Skin epidermis (tissue), 12 donors: ENCODE data around the gene DIRAS2.
"Not testable (repeated sequence)": the region's sequence is repeated elsewhere in the genome, so short reads cannot be mapped to it uniquely, and the experiment has no call there.

Source experiments
- H3K27ac ChIP-seq, 21 experiments: fragments of 200-600 bp; sonication (generic) in 11 of 21; one replicate each; pipeline ENCODE4 v1.5.0; 2020; ENCODE audit warnings: mild to moderate bottlenecking in 3 of 21, inconsistent platforms in 2 of 21, moderate library complexity in 2 of 21
- H3K4me3 ChIP-seq, 7 experiments: fragments of 200-600 bp; sonication (generic) in 2 of 7; one replicate each; pipeline ENCODE4 v1.5.0; 2020; ENCODE audit warnings: inconsistent platforms in 2 of 7, mild to moderate bottlenecking in 2 of 7, moderate library complexity in 1 of 7

DIRAS2 gene, protein sequence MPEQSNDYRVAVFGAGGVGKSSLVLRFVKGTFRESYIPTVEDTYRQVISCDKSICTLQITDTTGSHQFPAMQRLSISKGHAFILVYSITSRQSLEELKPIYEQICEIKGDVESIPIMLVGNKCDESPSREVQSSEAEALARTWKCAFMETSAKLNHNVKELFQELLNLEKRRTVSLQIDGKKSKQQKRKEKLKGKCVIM

DNA sequence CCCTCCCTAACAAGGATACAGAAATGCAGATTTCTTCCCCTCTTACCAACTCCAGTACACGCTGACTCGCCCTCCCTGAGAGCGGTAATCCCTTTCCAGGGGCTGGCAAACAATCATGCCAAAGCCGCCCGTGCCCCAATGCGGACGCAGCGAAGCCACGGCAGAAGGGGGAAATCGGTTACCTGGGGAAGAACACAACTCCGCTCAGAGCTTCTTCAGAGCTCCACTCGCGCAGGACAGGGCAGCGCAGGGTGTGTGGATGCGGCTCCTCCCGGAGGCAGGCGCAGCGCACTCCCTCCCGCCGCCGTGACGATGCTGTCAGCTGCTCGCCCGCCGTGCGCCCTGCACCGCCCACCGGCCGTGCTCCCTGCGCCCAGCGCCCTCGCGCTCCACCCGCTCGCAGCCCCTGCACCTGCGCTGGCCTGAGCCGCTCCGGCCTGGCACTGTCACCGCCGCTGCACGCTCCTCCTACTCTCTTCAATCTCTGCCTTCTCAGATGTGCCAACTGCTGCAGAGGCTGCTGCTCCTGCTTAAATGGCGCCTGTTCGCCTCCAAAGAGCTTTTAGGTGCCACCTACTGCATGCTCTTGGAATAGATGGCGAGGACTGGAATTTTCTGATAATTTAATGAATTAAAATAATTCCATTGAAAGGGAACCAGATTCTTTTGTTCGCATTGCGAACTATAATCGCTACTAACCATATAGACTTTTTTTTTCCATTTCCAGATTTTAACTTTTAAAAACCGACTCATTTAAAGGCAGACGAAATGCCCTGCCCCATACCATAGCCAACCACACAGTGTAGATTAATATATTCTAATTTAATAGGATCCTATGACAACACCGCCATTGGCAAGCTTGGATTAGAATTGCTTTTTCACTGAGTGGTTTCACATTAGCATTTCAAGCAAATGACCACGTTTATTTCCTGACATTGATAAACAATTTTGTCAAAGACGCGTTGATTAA, at the start of gene DIRAS2:
DIRAS2 (minus strand) TSS at position 255 of the 970 bp plus-strand sequence. CDS start 28,997 bp downstream, outside the sequence.
- H3K27ac ChIP-seq = no peak within 1 kb of the TSS
- H3K4me3 ChIP-seq = peak within 1 kb of the TSS; percentile 8 to 46 (median 24)

DNA sequence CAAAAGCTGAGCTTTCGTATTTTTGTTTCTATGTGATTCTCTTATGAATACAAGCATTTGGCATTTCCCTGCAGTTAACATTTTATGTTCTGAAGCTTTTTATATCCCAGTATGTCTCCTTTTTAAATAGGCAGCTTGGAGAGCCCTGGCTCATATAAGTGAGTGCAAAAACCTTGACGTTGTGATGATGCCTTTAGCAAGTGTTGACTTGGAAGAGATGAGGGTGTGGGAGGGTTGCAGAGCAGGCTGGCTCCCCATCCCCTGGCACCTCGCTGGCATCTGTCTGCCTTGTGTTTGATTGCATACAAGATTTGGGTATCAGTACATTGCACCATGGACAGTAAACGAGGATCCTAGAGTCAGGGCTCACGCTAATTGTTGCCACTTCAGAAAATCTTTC, 42.1 kb upstream of the DIRAS2 start:
- Histone ChIP-seq H3K4me3 (no peak overlapping the region), H3K27ac (no peak overlapping the region)

DNA sequence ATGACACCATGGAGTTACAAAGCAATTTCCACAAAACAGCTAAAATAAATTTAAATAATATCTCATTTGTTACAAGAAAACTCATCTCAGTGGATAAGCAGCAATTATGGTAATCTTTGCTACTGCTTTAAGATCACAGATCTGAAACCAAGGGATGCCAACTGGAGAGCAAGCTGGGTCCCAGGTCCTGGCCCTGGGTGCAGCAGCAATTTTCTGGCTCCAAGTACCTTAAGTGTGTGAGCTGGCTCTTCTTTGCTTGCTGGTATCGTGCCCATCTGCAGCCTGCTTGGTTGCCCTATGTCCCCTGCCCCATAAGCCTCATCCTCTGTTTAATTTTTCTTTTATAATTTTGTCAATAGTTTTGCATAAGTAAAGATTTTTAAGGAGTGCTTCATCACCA, 41.5 kb upstream of the DIRAS2 start:
- Histone ChIP-seq H3K4me3 (no peak overlapping the region), H3K27ac (no peak overlapping the region)

DNA sequence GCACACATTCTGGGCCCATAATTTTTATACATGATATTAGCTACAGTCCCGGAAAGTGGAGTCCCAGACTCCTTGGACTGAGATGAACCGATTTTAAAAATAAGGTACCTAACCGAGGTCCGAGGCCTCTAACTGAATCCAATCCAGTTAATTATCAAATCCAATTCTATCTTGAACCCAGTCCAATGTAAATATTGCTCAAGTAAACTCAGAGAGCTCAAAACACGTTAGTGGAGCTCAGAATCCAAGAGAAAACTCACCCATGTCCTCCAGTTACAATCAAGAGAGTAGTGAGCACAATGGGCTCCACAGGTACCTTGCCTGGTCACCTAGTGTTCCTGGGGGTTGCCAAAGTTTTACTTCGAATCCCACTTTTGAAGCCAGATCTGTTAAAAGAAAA, 37.9 kb upstream of the DIRAS2 start:
- no peak overlapping the region for H3K4me3 ChIP-seq
- H3K27ac ChIP-seq = no peak overlapping the region

DNA sequence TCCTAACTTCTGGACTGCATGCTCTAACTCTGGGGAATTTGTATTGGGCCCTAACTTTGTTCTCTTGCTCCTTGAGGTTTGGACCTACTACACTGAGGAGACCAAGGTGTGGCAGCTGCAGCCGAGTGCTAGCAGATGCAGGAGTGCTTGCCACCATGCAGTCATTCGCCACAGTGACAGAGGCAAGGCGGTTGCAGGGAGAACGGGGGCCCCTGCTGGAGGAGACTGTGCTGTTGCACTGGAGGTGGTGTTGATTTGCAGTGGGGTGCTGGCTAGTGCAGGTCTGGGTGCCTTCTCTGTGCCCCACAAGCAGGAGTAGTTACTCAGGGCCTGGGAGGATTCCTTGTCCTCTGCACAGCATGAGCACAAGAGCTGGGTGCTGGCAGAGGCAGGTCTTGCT, 22.4 kb upstream of the DIRAS2 start:
- H3K27ac ChIP-seq = no peak overlapping the region
- no peak overlapping the region for H3K4me3 ChIP-seq

DNA sequence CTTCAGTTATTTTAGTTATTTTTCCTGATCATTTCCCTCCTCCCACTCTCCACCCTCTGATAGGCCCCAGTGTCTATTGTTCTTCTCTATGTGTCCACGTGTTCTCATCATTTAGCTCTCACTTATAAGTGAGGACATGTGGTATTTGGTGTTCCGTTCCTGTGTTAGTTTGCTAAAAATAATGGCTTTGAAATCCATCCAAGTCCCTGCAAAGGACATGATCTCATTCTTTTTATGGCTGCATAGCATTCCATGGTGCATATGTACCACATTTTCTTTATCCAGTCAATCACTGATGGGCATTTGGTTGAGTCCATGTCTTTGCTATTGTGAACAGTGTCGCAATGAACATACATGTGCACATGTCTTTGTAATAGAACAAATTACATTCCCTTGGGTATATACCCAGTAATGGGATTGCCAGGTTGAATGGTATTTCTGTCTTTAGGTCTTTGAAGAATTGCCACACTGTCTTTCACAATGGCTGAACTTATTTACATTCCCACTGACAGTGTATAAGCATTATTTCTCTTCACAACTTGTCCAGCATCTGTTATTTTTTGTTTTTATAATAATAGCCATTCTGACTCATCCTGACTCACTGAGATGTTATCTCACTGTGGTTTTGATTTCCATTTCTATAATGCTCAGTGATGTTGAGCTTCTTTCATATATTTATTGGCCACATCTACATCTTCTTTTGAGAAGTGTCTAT, 17.2 kb upstream of the DIRAS2 start:
- no peak overlapping the region for H3K4me3 ChIP-seq
- H3K27ac ChIP-seq = no peak overlapping the region

DNA sequence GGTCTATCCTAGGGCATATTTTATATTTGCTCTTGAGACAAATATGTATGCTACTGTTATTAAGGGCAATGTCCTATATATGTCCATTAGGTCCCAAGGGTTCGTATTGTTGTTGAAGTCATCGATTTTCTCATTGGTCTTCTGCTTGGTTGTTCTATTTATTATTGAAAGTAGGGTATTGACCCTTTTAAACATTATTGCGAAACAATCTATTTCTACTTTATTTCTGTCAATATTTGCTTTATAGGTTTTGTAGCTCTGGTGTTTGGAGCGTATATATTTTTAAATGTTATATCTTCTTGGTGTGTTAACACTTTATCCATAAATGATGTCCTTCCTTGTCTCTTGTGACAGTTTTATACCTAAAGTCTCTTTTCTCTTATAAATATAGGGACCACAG, 16.2 kb upstream of the DIRAS2 start:
- no peak overlapping the region for H3K4me3 ChIP-seq
- H3K27ac ChIP-seq = no peak overlapping the region

DNA sequence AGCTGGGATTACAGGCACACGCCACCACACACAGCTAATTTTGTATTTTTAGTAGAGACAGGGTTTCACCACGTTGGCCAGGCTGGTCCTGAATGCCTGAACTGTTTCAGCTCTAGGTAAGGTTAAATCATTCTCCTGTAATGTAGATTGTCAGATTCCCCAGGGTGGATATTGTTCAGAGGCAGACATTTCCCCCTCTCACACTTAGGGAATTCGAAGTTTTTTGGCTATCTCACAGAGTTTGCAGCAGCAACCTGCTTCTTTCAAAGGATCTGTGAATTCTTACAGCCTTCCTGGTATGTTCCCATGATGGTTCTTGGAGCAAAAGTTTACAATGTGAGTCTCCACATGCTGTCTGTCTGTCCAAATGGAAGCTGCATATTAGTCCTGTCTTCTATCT, 15.6 kb upstream of the DIRAS2 start:
- no peak overlapping the region for H3K27ac ChIP-seq
- H3K4me3 ChIP-seq = no peak overlapping the region

DNA sequence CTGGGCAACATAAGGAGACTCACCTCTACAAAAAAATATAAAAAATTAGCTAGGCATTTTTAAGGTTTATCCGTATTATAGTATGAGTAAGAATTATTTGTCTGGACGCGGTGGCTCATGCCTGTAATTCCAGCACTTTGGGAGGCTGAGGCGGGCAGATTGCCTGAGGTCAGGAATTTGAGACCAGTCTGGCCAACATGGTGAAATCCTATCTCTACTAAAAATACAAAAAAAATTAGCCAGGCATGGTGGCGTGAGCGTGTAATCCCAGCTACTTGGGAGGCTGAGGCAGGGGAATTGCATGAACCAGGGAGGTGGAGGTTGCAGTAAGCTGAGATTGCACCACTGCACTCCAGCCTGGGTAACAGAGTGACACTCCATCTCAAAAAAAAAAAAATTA, 14.3 kb upstream of the DIRAS2 start:
- not testable (repeated sequence) for H3K27ac ChIP-seq, H3K4me3 ChIP-seq

DNA sequence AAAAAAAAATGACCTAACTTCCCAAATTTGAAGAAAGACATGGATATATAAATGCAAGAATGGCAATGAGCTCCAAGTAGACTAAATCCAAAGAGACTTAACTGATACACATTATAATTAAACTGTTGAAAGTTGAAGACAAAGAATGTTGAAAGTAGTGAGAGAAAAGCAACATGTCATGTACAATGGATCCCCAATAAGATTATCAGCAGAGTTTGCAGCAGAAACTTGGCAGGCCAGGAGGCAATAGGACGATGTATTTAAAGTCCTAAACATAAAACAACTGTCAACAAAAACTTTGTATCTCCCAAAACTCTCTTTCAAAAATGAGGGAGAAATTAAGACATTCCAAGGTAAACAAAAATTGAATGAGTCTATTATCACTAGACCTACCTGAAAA, 8.6 kb upstream of the DIRAS2 start:
- H3K27ac ChIP-seq = no peak overlapping the region
- no peak overlapping the region for H3K4me3 ChIP-seq

DNA sequence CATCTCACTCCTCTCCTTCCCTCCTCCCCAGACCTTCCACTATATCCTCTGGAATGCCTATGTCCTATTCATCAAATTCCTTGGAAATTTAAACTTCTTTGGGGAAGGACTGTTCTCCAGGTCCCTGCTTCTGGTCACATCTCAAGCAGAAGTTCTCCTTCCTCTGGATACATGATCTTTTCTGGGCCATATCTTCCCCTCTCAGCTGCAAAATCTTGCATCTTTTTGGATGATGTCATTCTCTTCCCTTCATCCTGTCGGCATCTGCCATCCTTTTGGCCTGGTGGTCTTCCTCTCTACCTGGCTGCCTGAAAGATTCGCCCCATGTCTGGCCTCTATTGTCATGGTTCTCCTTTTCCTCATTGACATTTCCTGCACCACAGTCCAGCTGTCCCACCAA, 5.2 kb upstream of the DIRAS2 start:
- Histone ChIP-seq H3K27ac (no peak overlapping the region), H3K4me3 (no peak overlapping the region)

DNA sequence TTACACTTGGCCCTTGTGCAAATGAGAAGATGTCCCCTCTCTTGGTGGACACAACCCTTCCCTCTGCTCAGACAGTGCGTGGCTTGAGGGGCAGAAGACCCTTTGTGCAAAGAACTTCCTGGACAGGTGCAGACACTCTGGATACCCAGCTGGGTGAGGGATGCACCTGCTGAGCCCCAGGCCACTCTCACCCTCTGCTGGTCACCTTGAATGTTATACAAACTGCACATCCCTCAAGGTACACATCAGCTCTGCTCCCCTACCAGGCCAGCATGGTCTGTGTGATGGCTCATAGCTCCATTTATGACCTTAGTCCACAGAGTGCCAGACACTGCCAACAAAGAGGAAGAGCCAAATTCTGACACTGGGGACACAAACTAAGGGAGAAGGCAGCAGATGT, 3.1 kb upstream of the DIRAS2 start:
- Histone ChIP-seq H3K4me3 (no peak overlapping the region), H3K27ac (no peak overlapping the region)

DNA sequence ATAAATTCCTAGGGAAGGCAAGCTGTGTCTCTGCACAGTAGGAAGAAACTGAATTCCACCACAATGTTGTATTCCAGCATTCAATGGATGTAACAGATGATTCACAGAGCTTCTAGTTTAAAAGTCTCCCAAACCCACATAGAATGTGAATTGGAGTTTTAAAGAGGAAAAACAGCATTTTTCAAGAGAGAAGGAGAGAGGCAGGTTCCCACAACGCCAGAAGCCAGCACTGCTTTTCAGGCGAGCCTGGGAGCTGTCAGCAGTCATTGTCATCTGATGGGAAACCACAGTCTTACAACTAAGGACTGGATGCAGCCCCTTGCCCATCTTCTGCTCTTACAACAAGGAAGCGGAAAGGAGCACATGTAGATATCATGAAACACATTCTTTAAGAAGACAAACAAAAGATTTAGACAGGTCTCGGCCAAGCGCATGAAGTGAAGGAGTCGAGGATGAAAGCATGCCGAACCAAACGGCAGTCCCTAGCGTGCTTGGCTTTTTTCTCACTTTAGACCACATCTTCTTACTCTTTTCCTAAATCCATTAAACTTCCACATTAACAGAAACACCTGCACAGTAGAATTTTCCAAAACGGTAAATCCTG, 638 bp downstream of the DIRAS2 start:
- no peak overlapping the region for H3K27ac ChIP-seq

DNA sequence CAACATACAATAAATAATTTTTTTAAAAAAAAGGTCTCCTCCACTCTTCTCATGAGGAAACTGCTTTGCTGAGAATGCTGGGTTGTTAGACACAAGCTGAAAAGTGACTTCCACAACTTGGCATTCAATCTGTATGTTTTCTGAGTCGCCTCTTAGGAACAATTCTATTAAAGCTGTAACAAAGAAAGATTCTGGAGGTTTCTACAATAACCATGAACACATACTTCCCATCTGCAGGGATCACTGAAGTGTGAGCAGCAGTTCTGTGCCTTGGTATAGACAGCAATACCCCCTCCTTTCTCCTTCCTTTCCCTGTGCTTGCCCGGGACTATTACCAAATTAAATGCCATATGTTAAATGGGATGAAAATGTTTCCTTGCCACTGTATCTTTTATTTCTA, 1.5 kb downstream of the DIRAS2 start:
- H3K27ac ChIP-seq = no peak overlapping the region
- H3K4me3 ChIP-seq = no peak overlapping the region

More for the DNA sequence above, 638 bp downstream of the DIRAS2 start:
- peak overlapping the region in 5 of 7 experiments; percentile 19 to 46 (median 30) for H3K4me3 ChIP-seq

DNA sequence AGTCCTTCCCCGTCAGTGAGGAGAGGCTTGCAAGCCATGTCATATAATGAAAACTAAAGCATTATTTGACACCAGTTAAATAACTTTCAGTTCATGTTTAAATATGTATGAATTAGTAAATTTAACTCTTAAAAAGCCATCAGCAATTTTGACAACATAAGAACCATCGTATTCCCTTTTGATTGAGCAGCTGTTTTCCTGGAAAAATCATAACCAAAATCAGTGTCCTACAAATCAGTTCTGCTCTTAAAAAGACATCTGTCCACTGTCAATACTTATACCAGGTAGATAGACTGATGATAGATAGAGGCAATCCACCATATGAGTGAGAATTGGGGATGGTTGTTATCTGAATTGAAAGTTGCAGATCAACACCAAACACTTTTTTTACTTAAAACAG, 2.3 kb downstream of the DIRAS2 start:
- no peak overlapping the region for H3K4me3 ChIP-seq
- no peak overlapping the region for H3K27ac ChIP-seq

DNA sequence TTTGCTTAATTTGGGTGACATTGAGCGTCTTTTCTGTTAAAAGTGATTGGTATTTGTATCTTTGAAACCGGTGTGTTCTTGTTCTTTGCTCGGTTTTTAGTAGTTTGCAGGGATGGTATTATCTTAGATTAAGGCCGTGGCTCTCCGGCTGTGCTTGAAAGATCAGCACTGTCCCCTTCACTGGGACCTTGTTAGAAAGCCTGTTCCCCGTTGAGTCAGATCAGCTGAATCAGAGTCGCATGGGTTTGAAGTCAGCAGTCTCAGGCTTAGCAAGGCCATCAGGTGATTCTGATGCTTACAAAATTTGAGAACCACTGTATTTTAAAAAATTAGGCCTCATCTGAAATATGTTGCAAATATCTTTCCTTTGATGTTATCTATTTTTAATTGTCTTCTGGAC, 5.0 kb downstream of the DIRAS2 start:
- no peak overlapping the region for H3K27ac ChIP-seq

DNA sequence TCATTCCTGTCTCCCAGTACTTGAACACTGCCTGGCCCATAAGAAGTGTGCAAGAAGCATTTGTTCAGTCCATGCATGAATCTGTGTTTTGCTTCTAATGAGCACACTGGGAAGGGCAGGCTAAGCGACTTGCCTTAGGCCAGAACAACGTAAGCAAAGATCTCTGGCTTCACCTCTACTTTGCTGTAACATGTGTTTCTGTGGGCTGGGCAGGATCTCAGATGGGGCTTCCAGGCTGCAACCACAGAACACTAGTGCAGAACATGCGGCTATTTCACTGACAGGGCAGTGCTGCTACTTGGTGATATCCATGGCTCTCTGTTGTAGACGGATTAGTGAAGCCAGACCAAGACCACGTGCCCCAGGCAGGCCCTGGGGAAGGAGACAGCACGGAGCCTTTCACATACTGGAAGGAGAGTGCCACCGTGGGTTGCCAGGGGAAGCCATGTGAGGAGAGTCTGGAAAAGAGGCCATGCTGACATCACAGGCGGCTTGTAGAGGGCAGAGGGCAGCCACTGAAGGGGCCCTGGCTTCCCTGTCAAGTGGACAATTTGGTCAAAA, 9.9 kb downstream of the DIRAS2 start:
- H3K4me3 ChIP-seq = no peak overlapping the region
- no peak overlapping the region for H3K27ac ChIP-seq

More for the DNA sequence above, 5.0 kb downstream of the DIRAS2 start:
- H3K4me3 ChIP-seq = no peak overlapping the region

DNA sequence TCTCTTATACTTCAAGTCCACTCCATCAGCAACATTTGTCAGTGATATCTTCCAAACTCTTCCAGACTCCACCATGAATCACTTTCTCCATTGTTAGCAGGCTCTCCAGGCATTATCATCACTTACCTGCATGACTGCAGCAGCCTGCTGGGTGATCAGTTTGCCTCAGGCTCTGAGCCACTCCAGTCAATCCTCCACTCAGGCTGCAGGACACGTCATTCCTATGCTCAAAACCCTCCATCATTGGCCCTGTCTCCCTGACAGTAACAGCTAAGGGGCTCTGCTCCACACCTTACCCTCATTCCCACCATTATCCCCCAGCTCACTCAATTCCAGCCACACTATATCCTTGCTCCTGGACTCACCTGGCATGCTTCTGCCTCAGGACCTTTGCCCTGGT, 10.7 kb downstream of the DIRAS2 start:
- H3K4me3 ChIP-seq = no peak overlapping the region
- H3K27ac ChIP-seq = no peak overlapping the region

DNA sequence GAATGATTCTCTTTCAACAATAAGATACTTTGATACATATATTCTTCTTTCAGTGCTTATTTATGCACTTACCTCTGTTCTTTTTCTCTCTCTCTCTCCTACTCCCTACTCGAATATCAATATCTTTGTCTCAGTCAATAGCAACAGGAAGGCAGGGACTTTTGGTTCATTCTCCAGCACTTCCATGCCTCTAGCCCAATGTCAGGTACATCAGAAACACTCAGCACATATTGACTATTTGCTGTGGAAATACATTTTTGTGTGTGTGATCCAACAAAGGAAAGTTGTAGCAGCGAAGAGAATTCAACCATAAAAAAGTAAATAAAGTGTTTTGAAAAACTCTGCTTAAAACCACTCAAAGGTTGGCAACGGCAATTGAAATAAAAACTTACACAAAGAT, 12.6 kb downstream of the DIRAS2 start:
- no peak overlapping the region for H3K4me3 ChIP-seq

DNA sequence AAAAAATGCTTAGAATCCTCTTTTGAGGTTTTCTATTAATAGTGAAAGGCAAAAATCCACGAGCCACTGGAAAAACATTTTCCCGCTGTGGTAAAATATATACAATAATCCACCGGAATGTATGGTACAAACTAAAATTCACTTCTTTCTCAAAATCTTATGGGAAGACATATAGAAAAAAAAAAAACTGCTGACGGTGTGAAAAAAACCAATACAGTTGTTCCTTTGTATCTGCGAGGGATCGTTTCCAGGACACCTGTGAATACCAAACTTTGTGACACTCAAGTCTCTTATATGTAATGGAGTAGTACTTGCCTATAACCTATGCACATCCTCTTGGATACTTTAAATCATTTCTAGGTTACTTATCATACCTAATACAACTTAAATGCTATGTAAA, 13.3 kb downstream of the DIRAS2 start:
- H3K27ac ChIP-seq = no peak overlapping the region

More for the DNA sequence above, 12.6 kb downstream of the DIRAS2 start:
- no peak overlapping the region for H3K27ac ChIP-seq

More for the DNA sequence above, 13.3 kb downstream of the DIRAS2 start:
- no peak overlapping the region for H3K4me3 ChIP-seq
